ENCODE results near the gene RNU7-1.

Gene RNU7-1

DNA sequence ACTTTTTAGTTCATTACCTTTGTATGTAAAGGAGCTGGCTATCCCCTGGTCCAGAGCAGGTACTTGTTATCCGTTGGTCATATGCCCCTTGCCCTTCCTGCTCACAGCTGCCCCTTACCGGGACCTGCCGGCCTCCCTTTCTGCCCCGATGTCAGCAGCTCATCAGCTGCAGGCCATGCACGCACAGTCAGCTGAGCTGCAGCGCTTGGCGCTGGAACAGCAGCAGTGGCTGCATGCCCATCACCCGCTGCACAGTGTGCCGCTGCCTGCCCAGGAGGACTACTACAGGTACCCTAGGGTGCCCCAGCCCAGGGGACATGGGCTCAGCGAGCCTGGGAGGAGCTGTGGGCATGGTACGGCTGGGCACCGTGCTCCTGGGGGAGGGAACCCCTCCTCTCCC, 2.3 kb upstream of the RNU7-1 start:
- Histone ChIP-seq H3K27ac (ENCODE audit: low read depth, low read length, severe bottlenecking) (peak overlapping the region; percentile 16), H3K9me3 (ENCODE audit: control insufficient read depth, low read length) (no peaks in the 10 kb centered on the region), H3K36me3 (ENCODE audit: control insufficient read depth, insufficient read depth, low read length) (peaks cover 51% of the 10 kb centered on the region), H3K4me3 (ENCODE audit: extremely low read depth, insufficient read depth, low read length, poor library complexity, severe bottlenecking) (no peak overlapping the region), H3K4me1 (ENCODE audit: control insufficient read depth, insufficient read depth, low read length, poor library complexity, severe bottlenecking) (peaks cover 38% of the 10 kb centered on the region)
- 96 to 97% methylated on average over 9 to 12 of the region's 12 CpGs for WGBS, 2 experiments (ENCODE audit: insufficient coverage in 2 of 2)

DNA sequence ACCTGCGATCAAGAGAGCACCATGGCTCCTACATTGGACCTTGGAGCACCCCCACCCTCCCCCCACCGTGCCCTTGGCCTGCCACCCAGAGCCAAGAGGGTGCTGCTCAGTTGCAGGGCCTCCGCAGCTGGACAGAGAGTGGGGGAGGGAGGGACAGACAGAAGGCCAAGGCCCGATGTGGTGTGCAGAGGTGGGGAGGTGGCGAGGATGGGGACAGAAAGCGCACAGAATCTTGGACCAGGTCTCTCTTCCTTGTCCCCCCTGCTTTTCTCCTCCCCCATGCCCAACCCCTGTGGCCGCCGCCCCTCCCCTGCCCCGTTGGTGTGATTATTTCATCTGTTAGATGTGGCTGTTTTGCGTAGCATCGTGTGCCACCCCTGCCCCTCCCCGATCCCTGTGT, 1.8 kb upstream of the RNU7-1 start:
- Histone ChIP-seq H3K9me3 (ENCODE audit: control insufficient read depth, low read length) (no peaks in the 10 kb centered on the region), H3K4me3 (ENCODE audit: extremely low read depth, insufficient read depth, low read length, poor library complexity, severe bottlenecking) (no peak overlapping the region), H3K4me1 (ENCODE audit: control insufficient read depth, insufficient read depth, low read length, poor library complexity, severe bottlenecking) (peaks cover 43% of the 10 kb centered on the region), H3K27ac (ENCODE audit: low read depth, low read length, severe bottlenecking) (peak overlapping the region; percentile 16), H3K36me3 (ENCODE audit: control insufficient read depth, insufficient read depth, low read length) (peaks cover 46% of the 10 kb centered on the region)
- WGBS, 2 experiments (ENCODE audit: insufficient coverage in 2 of 2): 100% methylated on average over 1 of the region's 12 CpGs; no CpG with 5 or more reads in 1 of the 2 experiments

DNA sequence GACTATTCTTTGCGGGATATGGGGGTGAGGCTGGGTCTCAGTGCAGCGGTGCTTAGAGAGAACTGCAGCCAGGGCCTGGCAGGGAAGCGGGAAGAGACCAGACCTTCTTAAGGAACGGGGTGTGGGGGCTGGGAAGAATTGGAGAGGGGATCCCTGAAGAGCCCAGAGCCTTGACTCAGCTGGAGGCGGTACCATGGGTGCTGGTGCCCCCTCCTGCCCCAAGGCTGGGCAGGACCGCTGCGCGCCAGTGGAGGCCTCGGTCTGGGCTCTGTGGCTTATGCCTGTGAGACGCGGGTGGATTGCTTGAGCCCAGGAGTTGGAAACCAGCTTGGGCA, 1.3 kb upstream of the RNU7-1 start:
- Histone ChIP-seq H3K36me3 (ENCODE audit: control insufficient read depth, insufficient read depth, low read length) (peaks cover 40% of the 10 kb centered on the region), H3K4me1 (ENCODE audit: control insufficient read depth, insufficient read depth, low read length, poor library complexity, severe bottlenecking) (peaks cover 42% of the 10 kb centered on the region), H3K4me3 (ENCODE audit: extremely low read depth, insufficient read depth, low read length, poor library complexity, severe bottlenecking) (no peak overlapping the region), H3K9me3 (ENCODE audit: control insufficient read depth, low read length) (no peaks in the 10 kb centered on the region), H3K27ac (ENCODE audit: low read depth, low read length, severe bottlenecking) (peak overlapping the region; percentile 100)
- 92 to 98% methylated on average over 6 to 11 of the region's 11 CpGs for WGBS, 2 experiments (ENCODE audit: insufficient coverage in 2 of 2)

DNA sequence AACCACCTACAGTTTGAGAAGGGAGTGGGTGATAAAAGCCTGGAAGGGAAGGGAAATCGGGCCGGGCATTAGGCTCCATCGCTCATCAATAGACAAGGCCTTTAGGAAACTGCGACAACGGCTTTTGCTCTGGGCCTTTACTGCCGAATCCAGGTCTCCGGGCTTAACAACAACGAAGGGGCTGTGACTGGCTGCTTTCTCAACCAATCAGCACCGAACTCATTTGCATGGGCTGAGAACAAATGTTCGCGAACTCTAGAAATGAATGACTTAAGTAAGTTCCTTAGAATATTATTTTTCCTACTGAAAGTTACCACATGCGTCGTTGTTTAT, 261 bp upstream of the RNU7-1 start:
- peaks cover 40% of the 10 kb centered on the region for H3K4me1 ChIP-seq (ENCODE audit: control insufficient read depth, insufficient read depth, low read length, poor library complexity, severe bottlenecking)
- H3K36me3 ChIP-seq (ENCODE audit: control insufficient read depth, insufficient read depth, low read length): peaks cover 37% of the 10 kb centered on the region
- peak overlapping the region; percentile 100 for H3K27ac ChIP-seq (ENCODE audit: low read depth, low read length, severe bottlenecking)
- 1 to 7% methylated on average over 7 to 8 of the region's 13 CpGs for WGBS, 2 experiments (ENCODE audit: insufficient coverage in 2 of 2)
- peak overlapping the region; percentile 50 for H3K4me3 ChIP-seq (ENCODE audit: extremely low read depth, insufficient read depth, low read length, poor library complexity, severe bottlenecking)
- H3K9me3 ChIP-seq (ENCODE audit: control insufficient read depth, low read length): no peaks in the 10 kb centered on the region

DNA sequence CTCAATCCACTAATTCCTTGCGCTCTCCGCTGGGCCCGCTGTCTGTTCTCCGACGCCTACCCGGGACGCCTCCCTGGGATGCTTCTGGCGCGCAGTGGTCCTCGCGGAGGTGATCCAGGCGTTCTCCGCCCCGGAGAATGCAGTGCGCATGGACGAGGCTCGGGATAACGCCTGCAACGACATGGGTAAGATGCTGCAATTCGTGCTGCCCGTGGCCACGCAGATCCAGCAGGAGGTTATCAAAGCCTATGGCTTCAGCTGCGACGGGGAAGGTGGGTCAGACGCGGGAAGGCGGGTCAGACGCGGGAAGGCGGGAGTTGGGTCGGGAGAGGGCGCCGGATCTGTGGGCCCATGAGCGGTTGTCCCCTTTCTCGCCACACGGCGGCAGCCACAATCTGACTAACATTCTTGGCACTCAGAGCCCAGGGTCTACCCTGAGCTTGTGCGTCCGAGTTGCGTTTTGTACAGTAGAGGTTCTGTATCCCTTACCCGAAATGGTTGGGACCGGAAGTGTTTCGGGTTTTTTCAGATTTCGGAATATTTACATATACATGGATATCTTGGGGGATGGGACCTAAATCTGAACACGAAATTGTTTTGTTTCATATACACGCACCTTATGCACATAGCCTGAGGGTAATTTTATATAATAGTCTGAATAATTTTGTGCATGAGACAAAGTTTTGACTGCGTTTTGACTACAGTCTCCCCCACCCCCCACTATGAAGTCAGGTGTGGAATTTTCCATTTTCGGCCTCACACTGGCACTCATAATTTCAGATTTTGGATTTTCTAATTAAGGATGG, 968 bp downstream of the RNU7-1 start:
- peaks cover 25% of the 10 kb centered on the region for H3K36me3 ChIP-seq (ENCODE audit: control insufficient read depth, insufficient read depth, low read length)
- WGBS, 2 experiments (ENCODE audit: insufficient coverage in 2 of 2): 0% methylated on average over 28 to 34 of the region's 48 CpGs
- peak overlapping the region; percentile 50 for H3K4me3 ChIP-seq (ENCODE audit: extremely low read depth, insufficient read depth, low read length, poor library complexity, severe bottlenecking)
- H3K4me1 ChIP-seq (ENCODE audit: control insufficient read depth, insufficient read depth, low read length, poor library complexity, severe bottlenecking): peaks cover 40% of the 10 kb centered on the region
- no peaks in the 10 kb centered on the region for H3K9me3 ChIP-seq (ENCODE audit: control insufficient read depth, low read length)
- peak overlapping the region; percentile 100 for H3K27ac ChIP-seq (ENCODE audit: low read depth, low read length, severe bottlenecking)

DNA sequence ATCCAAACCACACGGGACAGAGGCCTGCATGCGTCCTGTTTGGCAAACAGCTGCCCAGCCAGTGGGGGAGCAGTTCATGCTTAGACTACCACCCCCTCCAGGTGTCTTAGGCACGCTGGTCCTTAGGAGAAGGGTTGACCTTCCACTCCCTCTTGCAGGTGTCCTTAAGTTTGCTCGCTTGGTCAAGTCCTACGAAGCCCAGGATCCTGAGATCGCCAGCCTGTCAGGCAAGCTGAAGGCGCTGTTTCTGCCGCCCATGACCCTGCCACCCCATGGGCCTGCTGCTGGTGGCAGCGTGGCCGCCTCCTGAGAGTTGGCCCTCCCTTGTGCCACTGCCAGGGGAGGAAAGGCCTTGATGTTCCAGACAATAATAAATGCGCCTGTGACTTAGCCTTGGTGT, 2.0 kb downstream of the RNU7-1 start:
- H3K27ac ChIP-seq (ENCODE audit: low read depth, low read length, severe bottlenecking): no peak overlapping the region
- no peaks in the 10 kb centered on the region for H3K9me3 ChIP-seq (ENCODE audit: control insufficient read depth, low read length)
- WGBS, 2 experiments (ENCODE audit: insufficient coverage in 2 of 2): 91 to 95% methylated on average over 11 of the region's 11 CpGs
- peaks cover 41% of the 10 kb centered on the region for H3K4me1 ChIP-seq (ENCODE audit: control insufficient read depth, insufficient read depth, low read length, poor library complexity, severe bottlenecking)
- H3K36me3 ChIP-seq (ENCODE audit: control insufficient read depth, insufficient read depth, low read length): peaks cover 15% of the 10 kb centered on the region
- H3K4me3 ChIP-seq (ENCODE audit: extremely low read depth, insufficient read depth, low read length, poor library complexity, severe bottlenecking): no peak overlapping the region

DNA sequence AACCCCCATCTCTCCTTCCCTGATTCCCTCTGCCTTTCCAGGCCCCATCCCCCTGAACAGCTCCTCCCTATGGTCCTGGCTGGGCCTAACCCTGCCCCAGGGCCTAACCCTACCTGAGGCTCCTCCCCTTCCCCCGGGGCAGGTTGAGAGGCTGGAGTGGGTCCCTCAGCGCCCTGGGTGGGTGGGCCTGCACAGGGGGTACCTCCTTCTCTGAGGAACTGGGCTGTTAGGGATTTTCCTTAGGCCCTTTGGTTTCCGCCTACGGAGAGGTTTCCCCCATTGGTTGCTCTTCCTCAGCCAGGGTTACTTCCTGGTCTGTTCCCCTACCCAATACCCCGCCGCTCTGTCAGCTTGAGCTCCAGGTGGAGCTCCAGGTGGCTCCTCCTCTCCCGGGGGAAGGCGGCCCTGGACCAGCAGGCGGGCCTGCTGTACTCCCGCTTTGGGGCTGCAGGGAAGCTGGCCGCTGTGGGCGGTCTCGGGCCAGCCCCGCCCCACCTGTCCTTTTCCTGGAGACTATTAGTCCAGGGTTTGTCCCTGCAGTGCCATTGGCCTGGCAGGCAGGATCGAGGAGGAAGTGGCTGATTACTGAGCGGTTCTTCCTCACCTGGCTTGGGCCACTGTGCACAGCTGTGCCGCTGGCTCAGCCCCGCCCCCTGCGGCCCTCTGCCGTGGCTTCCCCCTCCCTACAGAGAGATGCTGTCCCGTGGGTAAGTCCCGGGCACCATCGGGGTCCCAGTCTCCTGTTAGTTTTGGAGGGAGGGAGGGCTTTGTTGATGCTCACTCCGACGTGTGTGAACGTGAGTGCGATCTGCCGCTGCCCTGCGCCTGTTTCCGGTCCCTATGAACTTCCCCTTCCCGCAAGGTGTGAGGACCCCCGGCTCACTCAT, 2.7 kb downstream of the RNU7-1 start:
- Histone ChIP-seq H3K9me3 (ENCODE audit: control insufficient read depth, low read length) (no peaks in the 10 kb centered on the region), H3K4me1 (ENCODE audit: control insufficient read depth, insufficient read depth, low read length, poor library complexity, severe bottlenecking) (peaks cover 46% of the 10 kb centered on the region), H3K4me3 (ENCODE audit: extremely low read depth, insufficient read depth, low read length, poor library complexity, severe bottlenecking) (peak overlapping the region; percentile 32), H3K27ac (ENCODE audit: low read depth, low read length, severe bottlenecking) (no peak overlapping the region), H3K36me3 (ENCODE audit: control insufficient read depth, insufficient read depth, low read length) (peaks cover 11% of the 10 kb centered on the region)
- 18 to 20% methylated on average over 21 to 28 of the region's 32 CpGs for WGBS, 2 experiments (ENCODE audit: insufficient coverage in 2 of 2)

DNA sequence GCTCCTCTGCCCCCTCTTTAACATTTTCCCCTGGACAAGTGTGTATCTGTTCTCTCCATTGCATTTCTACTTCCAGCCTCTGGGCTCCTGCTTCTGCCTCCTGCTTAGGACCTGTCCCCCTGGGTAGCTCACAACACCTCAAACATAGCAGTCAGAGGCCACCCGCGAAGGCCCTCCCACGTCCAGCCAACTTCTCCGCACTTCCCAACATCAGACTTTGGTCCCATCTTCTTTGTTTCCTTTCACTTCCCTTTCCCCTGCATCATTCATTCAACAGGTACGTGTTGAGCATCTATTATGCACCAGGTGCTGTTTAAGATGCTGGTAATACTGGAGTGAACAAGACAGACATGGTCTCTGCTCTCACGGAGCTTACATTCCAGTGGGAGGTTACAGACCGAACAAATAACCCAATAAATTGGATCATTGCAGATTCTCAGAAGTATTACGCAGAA, 3.3 kb downstream of the RNU7-1 start:
- H3K4me1 ChIP-seq (ENCODE audit: control insufficient read depth, insufficient read depth, low read length, poor library complexity, severe bottlenecking): peaks cover 48% of the 10 kb centered on the region

DNA sequence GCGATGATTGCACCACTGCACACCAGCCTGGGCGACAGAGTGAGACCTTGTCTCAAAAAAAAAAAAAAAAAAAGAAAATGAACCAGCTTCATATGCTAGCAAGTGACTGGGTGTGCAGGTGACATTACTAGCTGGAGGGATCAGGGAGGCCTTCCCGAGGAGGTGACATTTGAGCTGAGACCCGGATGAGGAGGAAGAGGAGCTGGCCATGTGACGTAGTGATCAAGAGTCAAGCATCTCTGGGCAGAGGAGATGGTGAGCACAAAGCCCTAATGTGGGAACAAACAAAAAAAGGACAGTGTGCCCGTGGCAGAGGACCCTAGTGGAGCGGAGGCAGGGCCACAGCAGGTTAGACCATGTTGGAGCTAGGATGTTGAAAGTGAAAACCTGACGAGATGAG, 4.0 kb downstream of the RNU7-1 start:
- H3K36me3 ChIP-seq (ENCODE audit: control insufficient read depth, insufficient read depth, low read length): no peaks in the 10 kb centered on the region
- 98 to 100% methylated on average over 7 to 8 of the region's 8 CpGs for WGBS, 2 experiments (ENCODE audit: insufficient coverage in 2 of 2)
- no peak overlapping the region for H3K27ac ChIP-seq (ENCODE audit: low read depth, low read length, severe bottlenecking)
- H3K9me3 ChIP-seq (ENCODE audit: control insufficient read depth, low read length): no peaks in the 10 kb centered on the region
- no peak overlapping the region for H3K4me3 ChIP-seq (ENCODE audit: extremely low read depth, insufficient read depth, low read length, poor library complexity, severe bottlenecking)
- H3K4me1 ChIP-seq (ENCODE audit: control insufficient read depth, insufficient read depth, low read length, poor library complexity, severe bottlenecking): peaks cover 48% of the 10 kb centered on the region

More for the DNA sequence above, 3.3 kb downstream of the RNU7-1 start:
- Histone ChIP-seq H3K27ac (ENCODE audit: low read depth, low read length, severe bottlenecking) (no peak overlapping the region), H3K9me3 (ENCODE audit: control insufficient read depth, low read length) (no peaks in the 10 kb centered on the region), H3K4me3 (ENCODE audit: extremely low read depth, insufficient read depth, low read length, poor library complexity, severe bottlenecking) (peak overlapping the region; percentile 32), H3K36me3 (ENCODE audit: control insufficient read depth, insufficient read depth, low read length) (peaks cover 4% of the 10 kb centered on the region)
- 73 to 78% methylated on average over 7 to 8 of the region's 8 CpGs for WGBS, 2 experiments (ENCODE audit: insufficient coverage in 2 of 2)

DNA sequence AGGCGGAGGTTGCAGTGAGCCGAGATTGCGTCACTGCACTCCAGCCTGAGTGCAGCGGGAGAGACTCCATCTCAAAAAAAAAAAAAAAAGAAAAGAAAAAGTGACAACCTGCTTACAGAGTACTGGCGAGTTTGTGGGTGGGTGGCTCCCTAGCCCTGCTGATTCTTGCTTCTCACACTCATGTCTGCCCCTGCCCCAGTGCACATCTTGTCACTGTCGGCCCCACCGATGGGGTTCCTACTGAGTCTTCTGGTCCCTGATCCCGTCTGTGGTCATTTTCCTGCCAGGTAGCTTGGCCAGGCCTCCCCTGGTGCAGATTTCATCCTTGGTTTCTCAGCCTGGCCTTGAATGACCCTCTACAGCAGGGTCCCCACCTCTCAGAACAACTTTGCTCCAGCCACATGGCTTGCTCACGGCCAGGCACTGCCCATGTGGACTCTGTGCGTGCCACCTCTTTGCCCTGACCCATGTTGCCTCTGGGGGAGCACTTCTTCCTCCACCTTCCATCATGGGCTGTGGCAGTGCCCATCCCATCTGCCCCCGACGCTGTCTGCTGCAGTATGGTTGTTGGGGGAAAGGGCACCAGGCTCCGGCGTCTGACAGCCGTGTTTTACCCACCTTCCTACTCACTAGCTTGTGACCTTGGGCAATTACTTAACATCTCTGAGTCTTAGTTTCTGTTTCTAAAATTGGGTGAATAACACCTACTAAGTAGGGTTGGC, 5.4 kb downstream of the RNU7-1 start:
- peaks cover 55% of the 10 kb centered on the region for H3K4me1 ChIP-seq (ENCODE audit: control insufficient read depth, insufficient read depth, low read length, poor library complexity, severe bottlenecking)
- H3K4me3 ChIP-seq (ENCODE audit: extremely low read depth, insufficient read depth, low read length, poor library complexity, severe bottlenecking): no peak overlapping the region
- no peak overlapping the region for H3K27ac ChIP-seq (ENCODE audit: low read depth, low read length, severe bottlenecking)
- 92 to 93% methylated on average over 9 to 10 of the region's 15 CpGs for WGBS, 2 experiments (ENCODE audit: insufficient coverage in 2 of 2)
- no peaks in the 10 kb centered on the region for H3K9me3 ChIP-seq (ENCODE audit: control insufficient read depth, low read length)
- no peaks in the 10 kb centered on the region for H3K36me3 ChIP-seq (ENCODE audit: control insufficient read depth, insufficient read depth, low read length)

Measured in mesodermal cell (in vitro differentiated cells).